Lower lobe of right lung (tissue), 2 donors: ENCODE measurements around the gene NCKAP5. TPM values are rescaled to one million over a fixed set of nuclear protein-coding genes. Genes with fewer than 3 reads are reported as not detected.

Source experiments
- ATAC-seq, 2 donors: fragments of 200-7000 bp; cut with Tn5 transposase; one replicate each; pipeline ENCODE4 v1.9.1; 2020 to 2022; ENCODE audit warnings: mild to moderate bottlenecking in 2 of 2, moderate library complexity in 2 of 2
- DNase-seq: peaks from one replicate; pipeline ENCODE4 v3.0.0-alpha.2; 2020
- H3K27ac ChIP-seq: fragments of 200-600 bp; one replicate; pipeline ENCODE4 v1.8.0; 2022
- H3K27me3 ChIP-seq: fragments of 200-600 bp; one replicate; pipeline ENCODE4 v1.8.0; 2022; ENCODE audit warnings: low read depth
- H3K36me3 ChIP-seq: fragments of 200-600 bp; one replicate; pipeline ENCODE4 v1.8.0; 2022; ENCODE audit warnings: mild to moderate bottlenecking
- H3K4me1 ChIP-seq: fragments of 200-600 bp; one replicate; pipeline ENCODE4 v1.8.0; 2022
- H3K4me3 ChIP-seq: fragments of 200-600 bp; one replicate; pipeline ENCODE4 v1.8.0; 2022; ENCODE audit warnings: mild to moderate bottlenecking
- H3K9me3 ChIP-seq: fragments of 200-600 bp; one replicate; pipeline ENCODE4 v1.8.0; 2022
- CTCF ChIP-seq: fragments of 200-600 bp; IDR thresholded peaks from one replicate; pipeline ENCODE4 v1.8.0; 2022; ENCODE audit warnings: antibody characterized with exemption, mild to moderate bottlenecking
- intact Hi-C: fragments of 100-400 bp; cut with DNase I; formaldehyde crosslinking; loops from one replicate; pipeline ENCODE4 v1.11.0; 2022
- total RNA-seq: library from RNA; stranded (reverse); fragmentation: NEBNext Ultra II Directional; extraction: Animal tissue kit (Norgen Biotek cat#: 25700); gene quantifications from one replicate; pipeline ENCODE4 v1.2.1, GENCODE V29; 2021
- donor health status: DM: no; HTN: yes; CAD: no; lungs with severe emphysema.

The NCKAP5 gene
- total RNA-seq, 1 donor from 2014 or later: 34.6 TPM

GRCh38 chr2:133004623-133005022, 563.6 kb downstream of the NCKAP5 start:
- no peaks in the 10 kb centered on the region for H3K27me3 ChIP-seq
- no peak for DNase-seq
- no peaks in the 10 kb centered on the region for H3K4me1 ChIP-seq
- no peak overlapping the region for H3K4me3 ChIP-seq
- TF ChIP-seq CTCF: no peak
- H3K36me3 ChIP-seq: no peaks in the 10 kb centered on the region
- H3K27ac ChIP-seq: no peak overlapping the region
- ATAC-seq: no peak
- intact Hi-C loops: no loop called here
- H3K9me3 ChIP-seq: peaks cover 11% of the 10 kb centered on the region

GRCh38 chr2:132999421-132999820, 568.8 kb downstream of the NCKAP5 start:
- H3K27me3 ChIP-seq: no peaks in the 10 kb centered on the region
- H3K36me3 ChIP-seq: no peaks in the 10 kb centered on the region
- no peaks in the 10 kb centered on the region for H3K4me1 ChIP-seq
- no peak overlapping the region for H3K27ac ChIP-seq
- no peak for TF ChIP-seq CTCF
- DNase-seq (no peak), ATAC-seq (no peak)
- peaks cover under 1% of the 10 kb centered on the region for H3K9me3 ChIP-seq
- H3K4me3 ChIP-seq: no peak overlapping the region
- intact Hi-C loops: no loop called here

GRCh38 chr2:132998221-132998620, 570.0 kb downstream of the NCKAP5 start:
- TF ChIP-seq CTCF: no peak
- Histone ChIP-seq H3K27me3 (no peaks in the 10 kb centered on the region), H3K27ac (no peak overlapping the region), H3K4me1 (no peaks in the 10 kb centered on the region), H3K36me3 (no peaks in the 10 kb centered on the region), H3K4me3 (no peak overlapping the region), H3K9me3 (no peaks in the 10 kb centered on the region)
- no peak for ATAC-seq
- intact Hi-C loops: no loop called here
- DNase-seq: no peak

- H3K4me3 ChIP-seq: no peak overlapping the region
These were observed 576.7 kb downstream of the NCKAP5 start for GRCh38 chr2:132991471-132992045.

GRCh38 chr2:132984731-132985130, 583.5 kb downstream of the NCKAP5 start:
- ATAC-seq: no peak
- no peak for TF ChIP-seq CTCF
- no peaks in the 10 kb centered on the region for H3K36me3 ChIP-seq
- no peak overlapping the region for H3K4me3 ChIP-seq
- intact Hi-C loops: no loop called here
- H3K4me1 ChIP-seq: no peaks in the 10 kb centered on the region
- H3K9me3 ChIP-seq: no peaks in the 10 kb centered on the region
- H3K27ac ChIP-seq: no peak overlapping the region
- H3K27me3 ChIP-seq: no peaks in the 10 kb centered on the region
- DNase-seq: no peak

More at GRCh38 chr2:132991471-132992045, 576.7 kb downstream of the NCKAP5 start:
- DNase-seq (no peak), ATAC-seq (peak in 1 of 2 donors; percentile 25)
- Histone ChIP-seq H3K36me3 (no peaks in the 10 kb centered on the region), H3K27ac (no peak overlapping the region), H3K27me3 (no peaks in the 10 kb centered on the region), H3K4me1 (no peaks in the 10 kb centered on the region), H3K9me3 (no peaks in the 10 kb centered on the region)
- no peak for TF ChIP-seq CTCF
- intact Hi-C loops: no loop called here
